MG63 (cell line): ENCODE data around the gene ARSD. TPM values are rescaled to one million over a fixed set of nuclear protein-coding genes. Genes with fewer than 3 reads are reported as not detected.
A peak's percentile ranks its signal among the peaks of the same experiment; 100 is the strongest.
"Not testable (repeated sequence)": the region's sequence is repeated elsewhere in the genome, so short reads cannot be mapped to it uniquely, and the experiment has no call there.

Experiments used
- DNase-seq: peaks from one replicate; pipeline ENCODE4 v3.0.0-alpha.2; 2020
- H3K27me3 ChIP-seq: fragments of 250-450 bp; sonication (Bioruptor Pico); 2 replicates; pipeline ENCODE4 v1.5.1; 2020; ENCODE audit warnings: mild to moderate bottlenecking, moderate library complexity
- H3K36me3 ChIP-seq: fragments of 250-450 bp; sonication (Bioruptor Pico); 2 replicates; pipeline ENCODE4 v1.5.1; 2020; ENCODE audit warnings: mild to moderate bottlenecking, moderate library complexity
- H3K4me3 ChIP-seq: fragments of 250-450 bp; sonication (Bioruptor Pico); 2 replicates; pipeline ENCODE4 v1.5.1; 2020; ENCODE audit warnings: mild to moderate bottlenecking, moderate library complexity
- H3K9me3 ChIP-seq: fragments of 250-450 bp; sonication (Bioruptor Pico); 2 replicates; pipeline ENCODE4 v1.5.1; 2020; ENCODE audit warnings: mild to moderate bottlenecking, moderate library complexity
- total RNA-seq: library from RNA; depleted of rRNA; stranded (reverse); fragments of >200 nt; shearing (Covaris generic); gene quantifications from 2 replicates; pipeline ENCODE4 v1.2.3, GENCODE V29; 2014; ENCODE audit warnings: low replicate concordance

ARSD gene
- total RNA-seq, 1 experiment from 2014 or later = 5.9 TPM

GRCh38 chrX:2907295-2907694 lies 21.8 kb downstream of the ARSD start:
- no peaks in the 10 kb centered on the region for H3K36me3 ChIP-seq
- H3K9me3 ChIP-seq = no peaks in the 10 kb centered on the region
- H3K4me3 ChIP-seq = no peak overlapping the region
- DNase-seq = no peak
- H3K27me3 ChIP-seq = no peaks in the 10 kb centered on the region

- H3K36me3 ChIP-seq = no peaks in the 10 kb centered on the region
- H3K9me3 ChIP-seq = no peaks in the 10 kb centered on the region
- no peak for DNase-seq
- no peaks in the 10 kb centered on the region for H3K27me3 ChIP-seq
- H3K4me3 ChIP-seq = no peak overlapping the region
These were observed 25.8 kb downstream of the ARSD start for GRCh38 chrX:2903366-2903765.

- H3K36me3 ChIP-seq = no peaks in the 10 kb centered on the region
- no peak overlapping the region for H3K4me3 ChIP-seq
- no peak for DNase-seq
- no peaks in the 10 kb centered on the region for H3K27me3 ChIP-seq
- H3K9me3 ChIP-seq = no peaks in the 10 kb centered on the region
These were observed 26.3 kb downstream of the ARSD start for GRCh38 chrX:2902841-2903240.

- Histone ChIP-seq H3K9me3 (no peaks in the 10 kb centered on the region), H3K27me3 (no peaks in the 10 kb centered on the region), H3K4me3 (no peak overlapping the region), H3K36me3 (no peaks in the 10 kb centered on the region)
- no peak for DNase-seq
These were observed 27.6 kb downstream of the ARSD start for GRCh38 chrX:2901367-2902036.

- no peak for DNase-seq
- Histone ChIP-seq H3K36me3 (no peaks in the 10 kb centered on the region), H3K4me3 (no peak overlapping the region), H3K9me3 (no peaks in the 10 kb centered on the region), H3K27me3 (no peaks in the 10 kb centered on the region)
These were observed 30.2 kb downstream of the ARSD start for GRCh38 chrX:2898846-2899512.

- not testable (repeated sequence) for H3K36me3 ChIP-seq, H3K9me3 ChIP-seq, DNase-seq, H3K27me3 ChIP-seq, H3K4me3 ChIP-seq
These were observed 31.2 kb downstream of the ARSD start for GRCh38 chrX:2897690-2898623.

GRCh38 chrX:2897311-2897689 lies 31.8 kb downstream of the ARSD start:
- no peak for DNase-seq
- Histone ChIP-seq H3K9me3 (no peaks in the 10 kb centered on the region), H3K36me3 (no peaks in the 10 kb centered on the region), H3K27me3 (no peaks in the 10 kb centered on the region), H3K4me3 (no peak overlapping the region)

GRCh38 chrX:2894885-2895292 lies 34.2 kb downstream of the ARSD start:
- H3K36me3 ChIP-seq = no peaks in the 10 kb centered on the region
- H3K4me3 ChIP-seq = no peak overlapping the region
- no peaks in the 10 kb centered on the region for H3K9me3 ChIP-seq
- H3K27me3 ChIP-seq = no peaks in the 10 kb centered on the region
- DNase-seq = no peak

- Histone ChIP-seq H3K9me3 (no peaks in the 10 kb centered on the region), H3K4me3 (no peak overlapping the region), H3K27me3 (no peaks in the 10 kb centered on the region), H3K36me3 (no peaks in the 10 kb centered on the region)
- DNase-seq = no peak
These were observed 36.3 kb downstream of the ARSD start for GRCh38 chrX:2892816-2893215.

GRCh38 chrX:2890536-2891460 lies 38.3 kb downstream of the ARSD start:
- H3K4me3 ChIP-seq, H3K9me3 ChIP-seq, H3K36me3 ChIP-seq, H3K27me3 ChIP-seq, DNase-seq: not testable (repeated sequence)

- not testable (repeated sequence) for H3K27me3 ChIP-seq, DNase-seq, H3K9me3 ChIP-seq, H3K36me3 ChIP-seq
- H3K4me3 ChIP-seq = peak overlapping the region; percentile 41
These were observed 39.2 kb downstream of the ARSD start for GRCh38 chrX:2889706-2890490.

GRCh38 chrX:2889045-2889605 lies 40.0 kb downstream of the ARSD start:
- Histone ChIP-seq H3K36me3 (no peaks in the 10 kb centered on the region), H3K9me3 (no peaks in the 10 kb centered on the region), H3K4me3 (peak overlapping the region; percentile 41), H3K27me3 (no peaks in the 10 kb centered on the region)
- DNase-seq = no peak

- no peaks in the 10 kb centered on the region for H3K36me3 ChIP-seq
- H3K9me3 ChIP-seq = no peaks in the 10 kb centered on the region
- no peak overlapping the region for H3K4me3 ChIP-seq
- H3K27me3 ChIP-seq = no peaks in the 10 kb centered on the region
- DNase-seq = no peak
These were observed 40.8 kb downstream of the ARSD start for GRCh38 chrX:2888309-2888708.

- Histone ChIP-seq H3K36me3 (no peaks in the 10 kb centered on the region), H3K9me3 (no peaks in the 10 kb centered on the region), H3K4me3 (no peak overlapping the region), H3K27me3 (no peaks in the 10 kb centered on the region)
- DNase-seq = no peak
These were observed 45.4 kb downstream of the ARSD start for GRCh38 chrX:2883770-2884169.

GRCh38 chrX:2879670-2880069 lies 49.5 kb downstream of the ARSD start:
- no peaks in the 10 kb centered on the region for H3K36me3 ChIP-seq
- H3K9me3 ChIP-seq = no peaks in the 10 kb centered on the region
- H3K27me3 ChIP-seq = no peaks in the 10 kb centered on the region
- H3K4me3 ChIP-seq = no peak overlapping the region
- no peak for DNase-seq
